CD4-positive, alpha-beta T cell treated with Interleukin-12 subunit alpha and Interleukin-12 subunit beta, for 1 hour (primary cell): Measurements from ENCODE around the gene LETMD1.

ENCODE experiments used
- DNase-seq: peaks from one replicate; pipeline ENCODE4 v3.0.0-alpha.2; 2020

LETMD1 gene

DNA sequence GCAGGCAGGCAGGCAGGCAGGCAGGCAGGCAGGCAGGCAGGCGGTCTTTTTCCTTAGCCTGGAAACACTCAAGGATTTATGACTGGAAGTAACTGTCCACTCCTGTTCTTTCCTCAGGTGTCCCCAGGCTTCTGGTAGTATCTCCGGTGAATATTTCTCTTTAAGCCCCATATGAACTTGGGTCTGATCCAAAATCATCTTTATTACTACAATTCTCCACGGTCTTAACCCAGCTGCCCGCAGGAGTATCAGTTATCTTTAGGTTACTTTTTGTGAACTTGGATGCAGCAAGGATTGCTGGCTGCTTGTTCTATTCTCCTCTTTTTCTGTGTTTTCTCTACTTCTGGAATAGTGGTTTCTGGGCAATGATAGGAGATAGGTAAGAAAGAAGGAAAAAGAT, 32.0 kb downstream of the LETMD1 start:
- no peak for DNase-seq

- DNase-seq, result no peak
Measured at GRCh38 chr12:51081421-51081820, 33.3 kb downstream of the LETMD1 start.

GRCh38 chr12:51082561-51083125, 34.5 kb downstream of the LETMD1 start:
- DNase-seq, result peak; percentile 23

- peak; percentile 97 for DNase-seq
Measured at GRCh38 chr12:51083126-51083833, 35.2 kb downstream of the LETMD1 start, which contains the start of gene CSRNP2. Gene CSRNP2 (minus strand): TSS chr12:51083596. CDS start chr12:51076561, 7,035 bp downstream.

- no peak for DNase-seq
Measured at GRCh38 chr12:51085757-51086156, 37.6 kb downstream of the LETMD1 start.

- no peak for DNase-seq
Measured at GRCh38 chr12:51086933-51087332, 38.8 kb downstream of the LETMD1 start.

GRCh38 chr12:51087818-51088217, 39.7 kb downstream of the LETMD1 start:
- no peak for DNase-seq

- DNase-seq, result no peak
Measured at GRCh38 chr12:51090705-51091229, 42.6 kb downstream of the LETMD1 start.

DNA sequence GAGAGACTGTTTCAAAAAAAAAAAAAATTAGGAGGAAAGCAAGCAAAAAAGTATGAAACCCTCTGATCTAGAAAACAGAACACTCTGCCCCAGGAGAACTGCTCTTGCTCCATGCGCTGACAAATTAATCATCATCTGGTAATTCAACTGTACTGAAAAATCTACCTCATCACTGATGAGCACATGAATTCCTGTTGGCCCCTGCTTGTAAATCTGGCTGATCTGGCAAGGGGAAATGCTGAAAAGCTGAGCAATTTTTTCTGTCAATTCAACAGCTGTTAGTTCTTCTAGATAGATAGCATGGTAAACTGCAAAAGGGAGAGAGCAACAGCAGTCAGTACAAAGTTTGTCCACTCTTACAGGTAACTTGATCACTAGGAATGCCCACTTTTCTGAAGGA, 50.5 kb downstream of the LETMD1 start:
- DNase-seq, result no peak

GRCh38 chr12:51103977-51104376, 55.9 kb downstream of the LETMD1 start:
- no peak for DNase-seq

GRCh38 chr12:51108136-51108535, 60.0 kb downstream of the LETMD1 start:
- DNase-seq, result no peak
